ENCODE measurements around the gene TRIM14. TPM values are rescaled to one million over a fixed set of nuclear protein-coding genes. Genes with fewer than 3 reads are reported as not detected.

Gene TRIM14
- total RNA-seq, 1 experiment from 2014 or later = 20.2 TPM

DNA sequence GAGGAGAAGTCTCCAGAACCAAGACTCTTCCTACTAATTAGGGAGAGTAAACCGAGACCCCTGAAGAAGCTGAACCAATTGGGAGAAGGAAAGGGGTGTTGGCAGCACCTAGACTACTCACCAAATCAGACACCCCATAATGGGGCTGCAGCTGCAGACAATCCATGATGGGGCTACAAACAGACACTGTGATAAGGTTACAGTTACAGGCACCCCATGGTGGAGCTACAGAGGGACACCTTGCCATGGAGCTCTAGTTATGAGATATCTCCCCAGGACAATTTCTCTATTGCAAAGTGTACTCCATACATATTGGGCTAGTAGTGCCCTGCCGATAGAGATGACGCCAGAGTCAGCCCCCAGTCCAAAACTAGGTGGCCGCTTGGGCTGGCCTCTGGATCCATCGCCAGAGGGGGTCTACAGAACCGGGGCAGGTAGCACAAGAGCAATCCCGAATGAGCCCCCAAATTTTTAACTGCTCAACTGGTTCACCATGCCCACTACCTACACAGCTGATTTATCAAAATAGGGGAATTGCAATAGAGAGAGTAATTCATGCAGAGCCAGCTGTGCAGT lies 64.6 kb downstream of the TRIM14 start:
- TF ChIP-seq, protein P1, sequence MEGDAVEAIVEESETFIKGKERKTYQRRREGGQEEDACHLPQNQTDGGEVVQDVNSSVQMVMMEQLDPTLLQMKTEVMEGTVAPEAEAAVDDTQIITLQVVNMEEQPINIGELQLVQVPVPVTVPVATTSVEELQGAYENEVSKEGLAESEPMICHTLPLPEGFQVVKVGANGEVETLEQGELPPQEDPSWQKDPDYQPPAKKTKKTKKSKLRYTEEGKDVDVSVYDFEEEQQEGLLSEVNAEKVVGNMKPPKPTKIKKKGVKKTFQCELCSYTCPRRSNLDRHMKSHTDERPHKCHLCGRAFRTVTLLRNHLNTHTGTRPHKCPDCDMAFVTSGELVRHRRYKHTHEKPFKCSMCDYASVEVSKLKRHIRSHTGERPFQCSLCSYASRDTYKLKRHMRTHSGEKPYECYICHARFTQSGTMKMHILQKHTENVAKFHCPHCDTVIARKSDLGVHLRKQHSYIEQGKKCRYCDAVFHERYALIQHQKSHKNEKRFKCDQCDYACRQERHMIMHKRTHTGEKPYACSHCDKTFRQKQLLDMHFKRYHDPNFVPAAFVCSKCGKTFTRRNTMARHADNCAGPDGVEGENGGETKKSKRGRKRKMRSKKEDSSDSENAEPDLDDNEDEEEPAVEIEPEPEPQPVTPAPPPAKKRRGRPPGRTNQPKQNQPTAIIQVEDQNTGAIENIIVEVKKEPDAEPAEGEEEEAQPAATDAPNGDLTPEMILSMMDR (conservative IDR thresholded peaks at IDR 0.05) = no peak
- no peak for TF ChIP-seq EZH2 (IDR thresholded peaks at IDR 0.05; ENCODE audit: low read depth)

DNA sequence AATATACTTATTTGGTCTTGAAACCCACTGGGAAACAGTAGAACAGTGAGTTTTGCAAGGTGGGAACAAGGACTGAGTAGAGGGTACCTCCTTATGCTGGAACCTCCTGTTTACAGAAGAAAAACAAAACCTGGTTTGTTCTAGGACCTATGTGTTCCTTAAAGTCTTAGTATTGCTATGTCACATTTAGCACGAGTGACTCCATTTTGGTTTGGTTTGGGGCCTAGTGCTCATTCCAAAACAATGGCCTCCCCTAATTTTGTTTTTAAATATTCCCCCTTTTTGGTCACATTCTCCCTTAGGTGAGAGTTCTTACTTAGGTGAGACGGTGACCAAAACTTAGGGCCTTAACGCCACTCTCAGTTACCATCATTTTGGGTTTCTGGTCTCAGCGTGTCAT lies 68.7 kb downstream of the TRIM14 start:
- Histone ChIP-seq H3K27ac (no peak overlapping the region), H3K4me3 (no peak overlapping the region), H4K20me1 (ENCODE audit: insufficient read depth) (0 out of 2 replicates have a peak, but pooled peaks cover 11% of the 10 kb centered on the region), H3F3A (ENCODE audit: insufficient read depth, low read depth) (peaks cover 67% of the 10 kb centered on the region), H3K36me3 (ENCODE audit: low read depth) (peaks cover 40% of the 10 kb centered on the region), H3K4me2 (no peak overlapping the region), H3K4me1 (replicated peaks; ENCODE audit: insufficient read depth) (peaks cover 26% of the 10 kb centered on the region), H3K79me2 (ENCODE audit: low read depth) (peaks cover 62% of the 10 kb centered on the region), H3K9me2 (ENCODE audit: insufficient read depth) (no peaks in the 10 kb centered on the region), H3K27me3 (ENCODE audit: insufficient read depth, low read depth) (no peaks in the 10 kb centered on the region), H2AFZ (no peak overlapping the region), H3K9me3 (ENCODE audit: insufficient read depth, low read depth) (no peaks in the 10 kb centered on the region)
- intact Hi-C loops (cut with micrococcal nuclease; ENCODE audit: unreplicated experiment) = loop anchor here (10.0 kb wide), 2 partner anchors 346 to 754 kb away; partner anchors contain the start of gene GALNT12
- CTCF ChIA-PET = no interaction called here
- POLR2A ChIA-PET (ENCODE audit: unreplicated experiment) = no interaction called here
- no peak for DNase-seq
- no peak for TF ChIP-seq EZH2 (IDR thresholded peaks at IDR 0.05; ENCODE audit: low read depth)
- TF ChIP-seq, protein P1 (conservative IDR thresholded peaks at IDR 0.05) = no peak
- BruUV-seq (replicated peaks) = no TSS peak

More for the DNA sequence above, 64.6 kb downstream of the TRIM14 start:
- Histone ChIP-seq H4K20me1 (ENCODE audit: insufficient read depth) (0 out of 2 replicates have a peak, but pooled peaks cover 10% of the 10 kb centered on the region), H3K79me2 (ENCODE audit: low read depth) (peaks cover 47% of the 10 kb centered on the region), H3K9me3 (ENCODE audit: insufficient read depth, low read depth) (no peaks in the 10 kb centered on the region), H3K4me3 (no peak overlapping the region), H3K4me1 (replicated peaks; ENCODE audit: insufficient read depth) (peaks cover 21% of the 10 kb centered on the region), H3K4me2 (no peak overlapping the region), H3K27ac (no peak overlapping the region), H3F3A (ENCODE audit: insufficient read depth, low read depth) (peaks cover 49% of the 10 kb centered on the region), H2AFZ (no peak overlapping the region), H3K27me3 (ENCODE audit: insufficient read depth, low read depth) (no peaks in the 10 kb centered on the region), H3K36me3 (ENCODE audit: low read depth) (peaks cover 16% of the 10 kb centered on the region), H3K9me2 (ENCODE audit: insufficient read depth) (no peaks in the 10 kb centered on the region)
- POLR2A ChIA-PET (ENCODE audit: unreplicated experiment) = no interaction called here
- intact Hi-C loops (cut with micrococcal nuclease; ENCODE audit: unreplicated experiment) = loop anchor here (10.0 kb wide), 2 partner anchors 350 to 750 kb away; partner anchors contain the start of gene GALNT12
- CTCF ChIA-PET = no interaction called here
- no peak for DNase-seq
- no TSS peak for BruUV-seq (replicated peaks)

DNA sequence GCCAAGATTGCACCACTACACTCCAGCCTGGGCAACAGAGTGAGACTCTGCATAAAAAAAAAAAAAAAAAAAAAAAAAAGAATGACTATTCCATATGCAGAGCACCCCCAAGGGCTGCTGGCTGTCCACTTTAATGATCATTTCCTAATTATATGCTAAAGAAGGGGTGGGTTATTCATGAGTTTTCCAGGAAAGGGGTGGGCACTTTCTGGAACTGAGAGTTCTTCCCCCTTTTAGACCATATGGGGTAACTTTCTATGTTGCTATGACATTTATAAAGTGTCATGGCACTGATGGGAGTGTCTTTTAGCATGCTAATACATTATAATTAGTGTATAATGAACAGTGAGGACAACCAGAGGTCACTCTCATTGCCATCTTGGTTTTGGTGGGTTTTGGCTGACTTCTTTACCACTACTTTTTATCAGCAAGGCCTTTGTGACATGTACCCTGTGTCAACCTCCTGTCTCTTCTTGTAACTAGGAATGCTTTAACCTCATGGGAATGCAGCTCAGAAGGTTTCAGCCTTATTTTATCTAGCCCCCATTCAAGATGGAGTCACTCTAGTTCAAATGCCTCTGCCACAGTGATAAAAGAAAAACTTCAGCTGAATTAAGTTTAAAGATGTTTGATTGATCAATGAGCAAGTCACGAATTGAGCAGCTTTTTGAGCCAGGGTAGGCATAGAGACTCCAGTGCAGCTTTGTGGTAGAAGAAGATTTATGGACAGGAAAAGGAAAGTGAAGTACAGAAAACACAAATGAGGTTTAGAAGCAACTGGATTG lies 69.5 kb downstream of the TRIM14 start:
- no peaks in the 10 kb centered on the region for H3K9me3 ChIP-seq (ENCODE audit: insufficient read depth, low read depth)
- H3K4me3 ChIP-seq = no peak overlapping the region
- no peak overlapping the region for H3K27ac ChIP-seq
- peaks cover 69% of the 10 kb centered on the region for H3K79me2 ChIP-seq (ENCODE audit: low read depth)
- ChIA-PET CTCF (interaction anchor here (0.7 kb wide), 1 partner anchor 90 kb away, joined by 3 read pairs; no protein-coding TSS in a partner anchor), POLR2A (ENCODE audit: unreplicated experiment) (no interaction called here)
- peaks cover 32% of the 10 kb centered on the region for H3K4me1 ChIP-seq (replicated peaks; ENCODE audit: insufficient read depth)
- no peak for DNase-seq
- BruUV-seq (replicated peaks) = no TSS peak
- no peak overlapping the region for H2AFZ ChIP-seq
- TF ChIP-seq EZH2 (IDR thresholded peaks at IDR 0.05; ENCODE audit: low read depth) = no peak
- TF ChIP-seq, protein P1 (conservative IDR thresholded peaks at IDR 0.05) = no peak
- intact Hi-C loops (cut with micrococcal nuclease; ENCODE audit: unreplicated experiment) = loop anchor here (10.0 kb wide), 2 partner anchors 345 to 755 kb away; partner anchors contain the start of gene GALNT12
- 0 out of 2 replicates have a peak, but pooled peaks cover 9% of the 10 kb centered on the region for H4K20me1 ChIP-seq (ENCODE audit: insufficient read depth)
- H3F3A ChIP-seq (ENCODE audit: insufficient read depth, low read depth) = peaks cover 58% of the 10 kb centered on the region
- H3K27me3 ChIP-seq (ENCODE audit: insufficient read depth, low read depth) = no peaks in the 10 kb centered on the region
- H3K36me3 ChIP-seq (ENCODE audit: low read depth) = peaks cover 40% of the 10 kb centered on the region
- H3K4me2 ChIP-seq = no peak overlapping the region
- H3K9me2 ChIP-seq (ENCODE audit: insufficient read depth) = no peaks in the 10 kb centered on the region
